Activated CD4-positive, alpha-beta T cell treated with anti-CD3 and anti-CD28 coated beads for 1 hour (primary cell): ENCODE data around the gene NOP9.
"Not testable (repeated sequence)": the region's sequence is repeated elsewhere in the genome, so short reads cannot be mapped to it uniquely, and the experiment has no call there.

Experiments used
- DNase-seq: peaks from one replicate; pipeline ENCODE4 v3.0.0-alpha.2; 2020

Gene NOP9

DNA sequence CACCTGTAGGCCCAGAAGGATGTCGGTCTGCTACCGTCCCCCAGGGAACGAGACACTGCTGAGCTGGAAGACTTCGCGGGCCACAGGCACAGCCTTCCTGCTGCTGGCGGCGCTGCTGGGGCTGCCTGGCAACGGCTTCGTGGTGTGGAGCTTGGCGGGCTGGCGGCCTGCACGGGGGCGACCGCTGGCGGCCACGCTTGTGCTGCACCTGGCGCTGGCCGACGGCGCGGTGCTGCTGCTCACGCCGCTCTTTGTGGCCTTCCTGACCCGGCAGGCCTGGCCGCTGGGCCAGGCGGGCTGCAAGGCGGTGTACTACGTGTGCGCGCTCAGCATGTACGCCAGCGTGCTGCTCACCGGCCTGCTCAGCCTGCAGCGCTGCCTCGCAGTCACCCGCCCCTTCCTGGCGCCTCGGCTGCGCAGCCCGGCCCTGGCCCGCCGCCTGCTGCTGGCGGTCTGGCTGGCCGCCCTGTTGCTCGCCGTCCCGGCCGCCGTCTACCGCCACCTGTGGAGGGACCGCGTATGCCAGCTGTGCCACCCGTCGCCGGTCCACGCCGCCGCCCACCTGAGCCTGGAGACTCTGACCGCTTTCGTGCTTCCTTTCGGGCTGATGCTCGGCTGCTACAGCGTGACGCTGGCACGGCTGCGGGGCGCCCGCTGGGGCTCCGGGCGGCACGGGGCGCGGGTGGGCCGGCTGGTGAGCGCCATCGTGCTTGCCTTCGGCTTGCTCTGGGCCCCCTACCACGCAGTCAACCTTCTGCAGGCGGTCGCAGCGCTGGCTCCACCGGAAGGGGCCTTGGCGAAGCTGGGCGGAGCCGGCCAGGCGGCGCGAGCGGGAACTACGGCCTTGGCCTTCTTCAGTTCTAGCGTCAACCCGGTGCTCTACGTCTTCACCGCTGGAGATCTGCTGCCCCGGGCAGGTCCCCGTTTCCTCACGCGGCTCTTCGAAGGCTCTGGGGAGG is 11.3 kb downstream of the NOP9 start, which contains the start of gene LTB4R:
TSS of gene LTB4R (plus strand) at position 857 of the 959 bp plus-strand sequence. CDS start 4,150 bp downstream, outside the sequence.
- DNase-seq = peak; percentile 52

DNA sequence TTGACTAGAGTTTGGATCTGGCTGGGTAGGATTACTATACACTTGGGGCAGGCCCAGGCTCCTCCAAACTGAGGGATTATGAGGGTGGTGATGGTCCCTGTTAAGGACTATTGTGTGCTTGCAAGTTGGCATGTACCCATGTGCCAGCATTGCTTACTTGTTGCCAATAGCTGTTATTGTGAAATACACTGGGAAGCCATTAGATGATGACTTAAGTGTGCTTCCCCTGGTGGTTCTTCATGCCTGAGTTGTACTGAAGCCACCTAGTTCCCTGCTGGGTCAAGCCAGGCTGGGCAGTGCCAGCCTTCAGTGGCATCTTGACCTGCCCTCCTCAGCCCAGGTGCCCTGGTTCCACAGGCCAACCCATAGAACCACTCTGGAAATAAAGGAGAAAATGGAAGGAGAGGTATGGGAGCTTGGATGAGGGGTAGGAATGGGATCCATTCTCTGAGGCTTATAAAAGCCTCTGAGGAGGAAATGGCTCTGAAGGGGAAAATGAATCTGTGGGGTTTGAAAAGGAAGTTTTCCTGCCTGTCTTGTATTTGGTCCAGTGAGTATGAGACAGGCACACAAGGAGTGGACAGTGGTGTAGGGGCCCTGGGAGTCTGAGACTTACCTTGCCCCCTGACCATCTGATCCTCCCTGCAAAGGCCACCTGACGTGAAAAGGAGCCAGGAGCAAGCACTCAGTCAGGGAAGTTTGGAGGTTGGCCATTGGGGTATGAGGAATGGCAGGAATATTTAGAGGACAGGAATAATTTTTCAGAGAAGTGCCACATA is 12.4 kb downstream of the NOP9 start:
- no peak for DNase-seq

DNA sequence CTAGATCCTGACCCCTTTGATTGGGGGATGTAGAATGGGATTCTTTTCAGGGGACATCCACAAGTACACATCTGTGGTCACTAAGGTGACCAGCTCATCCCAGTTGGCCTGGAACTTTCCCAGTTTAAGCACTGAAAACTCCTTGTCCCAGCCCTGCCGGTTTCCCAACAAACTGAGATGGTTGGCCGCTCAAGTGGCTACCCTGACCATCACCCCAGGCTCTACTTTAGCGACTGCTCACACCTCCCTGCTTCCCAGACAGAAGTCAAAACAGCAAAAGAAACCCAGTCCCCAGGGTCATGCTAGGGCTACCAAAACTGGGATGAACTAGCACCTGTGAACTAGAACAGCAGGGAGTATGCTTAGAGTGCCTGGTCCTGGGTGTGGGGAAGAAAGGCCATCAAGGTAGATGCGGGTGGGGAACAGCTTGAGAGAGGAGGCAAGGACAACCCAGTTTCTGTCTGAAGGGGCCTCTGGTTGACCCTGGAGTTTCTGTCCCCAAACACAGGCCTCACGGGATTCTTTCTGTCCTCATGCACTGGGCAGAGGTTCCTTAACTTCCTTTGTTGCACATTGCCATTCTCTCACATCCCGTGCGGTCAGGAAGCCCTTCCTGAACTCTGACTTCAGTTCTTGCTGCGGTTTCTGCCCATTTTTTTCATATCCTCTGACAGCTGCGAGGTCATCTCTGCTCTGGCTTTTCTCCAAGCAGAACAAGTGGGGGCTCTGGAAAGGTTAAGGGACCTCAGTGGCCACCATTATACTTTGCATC is 13.3 kb downstream of the NOP9 start:
- no peak for DNase-seq

DNA sequence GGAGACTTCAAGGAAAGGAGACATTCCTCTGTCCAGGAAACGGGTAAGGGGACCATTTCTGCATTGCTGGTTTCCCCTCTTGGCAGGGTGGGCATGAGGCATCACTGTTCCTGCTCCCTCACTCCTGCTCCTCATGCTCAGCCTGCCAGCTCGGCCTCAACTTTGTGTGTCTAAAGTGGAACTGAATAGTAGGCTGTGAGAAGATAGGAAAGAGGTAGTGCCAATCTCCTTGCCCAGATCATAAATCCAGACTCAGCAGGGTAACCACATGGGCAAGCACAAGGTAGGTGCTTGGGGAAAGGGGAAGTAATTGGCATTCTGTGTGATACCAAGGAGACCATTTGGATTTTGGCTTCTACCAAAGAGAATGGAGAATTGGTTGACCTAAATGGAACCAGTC is 14.3 kb downstream of the NOP9 start:
- no peak for DNase-seq

DNA sequence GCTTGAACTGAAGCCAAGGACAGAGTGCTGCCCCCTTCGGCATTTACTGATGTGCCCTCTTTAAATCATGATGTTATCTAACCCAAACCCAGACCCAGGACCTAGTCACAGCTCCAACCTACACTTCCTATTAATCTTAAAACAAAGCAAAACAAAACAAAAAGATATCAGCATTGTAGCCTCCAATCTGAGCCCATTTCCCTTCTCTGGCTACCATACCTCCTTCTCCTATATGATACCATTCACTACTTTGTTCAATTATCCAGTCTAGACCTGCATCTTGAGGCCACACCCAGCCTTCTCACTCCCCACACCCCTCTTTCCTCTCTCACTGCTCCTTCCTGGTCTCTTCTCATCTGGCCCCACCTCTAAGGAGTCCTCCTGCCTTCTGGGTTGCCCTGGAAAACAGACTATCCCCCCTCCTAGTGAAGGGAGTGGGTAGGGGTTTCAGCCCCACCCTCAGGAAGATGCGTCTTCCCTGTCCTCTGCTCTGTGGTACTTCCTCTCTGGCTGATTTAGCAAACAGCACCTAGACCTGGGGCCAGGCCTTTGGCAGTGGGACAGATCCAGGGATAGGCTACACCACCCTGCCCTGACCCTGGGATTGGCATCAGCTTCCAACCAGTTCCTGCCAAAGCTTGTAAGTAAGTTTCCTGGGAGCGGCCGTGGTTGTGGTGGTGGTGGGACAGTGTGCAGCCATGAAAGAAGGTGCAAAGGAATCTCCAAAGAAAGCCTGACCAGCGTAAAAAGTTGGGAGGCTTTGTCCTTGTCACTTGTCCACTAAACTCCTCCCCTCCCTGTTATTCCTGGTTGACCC is 14.9 kb downstream of the NOP9 start:
- DNase-seq = no peak

DNA sequence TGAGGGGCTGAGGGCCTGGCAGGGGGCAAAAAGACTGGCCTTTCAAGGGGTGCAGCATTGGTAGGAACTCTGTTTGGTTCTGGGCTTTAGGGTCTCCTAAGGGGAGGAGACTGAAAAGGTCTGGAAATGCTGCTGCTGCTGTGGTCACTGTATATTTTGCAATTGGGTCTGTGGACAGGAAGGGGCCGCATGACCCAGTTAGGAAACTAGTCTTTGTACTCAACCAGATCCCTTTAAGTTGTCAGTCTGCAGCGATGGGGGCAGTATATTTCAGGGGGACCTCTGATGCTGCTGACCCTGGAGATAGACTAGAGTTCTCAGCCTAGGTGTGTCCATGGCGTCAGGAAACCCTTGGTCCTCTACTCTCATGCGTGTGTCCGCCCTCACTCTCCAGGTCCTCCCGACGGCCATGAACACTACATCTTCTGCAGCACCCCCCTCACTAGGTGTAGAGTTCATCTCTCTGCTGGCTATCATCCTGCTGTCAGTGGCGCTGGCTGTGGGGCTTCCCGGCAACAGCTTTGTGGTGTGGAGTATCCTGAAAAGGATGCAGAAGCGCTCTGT is 15.7 kb downstream of the NOP9 start:
- DNase-seq = no peak

DNA sequence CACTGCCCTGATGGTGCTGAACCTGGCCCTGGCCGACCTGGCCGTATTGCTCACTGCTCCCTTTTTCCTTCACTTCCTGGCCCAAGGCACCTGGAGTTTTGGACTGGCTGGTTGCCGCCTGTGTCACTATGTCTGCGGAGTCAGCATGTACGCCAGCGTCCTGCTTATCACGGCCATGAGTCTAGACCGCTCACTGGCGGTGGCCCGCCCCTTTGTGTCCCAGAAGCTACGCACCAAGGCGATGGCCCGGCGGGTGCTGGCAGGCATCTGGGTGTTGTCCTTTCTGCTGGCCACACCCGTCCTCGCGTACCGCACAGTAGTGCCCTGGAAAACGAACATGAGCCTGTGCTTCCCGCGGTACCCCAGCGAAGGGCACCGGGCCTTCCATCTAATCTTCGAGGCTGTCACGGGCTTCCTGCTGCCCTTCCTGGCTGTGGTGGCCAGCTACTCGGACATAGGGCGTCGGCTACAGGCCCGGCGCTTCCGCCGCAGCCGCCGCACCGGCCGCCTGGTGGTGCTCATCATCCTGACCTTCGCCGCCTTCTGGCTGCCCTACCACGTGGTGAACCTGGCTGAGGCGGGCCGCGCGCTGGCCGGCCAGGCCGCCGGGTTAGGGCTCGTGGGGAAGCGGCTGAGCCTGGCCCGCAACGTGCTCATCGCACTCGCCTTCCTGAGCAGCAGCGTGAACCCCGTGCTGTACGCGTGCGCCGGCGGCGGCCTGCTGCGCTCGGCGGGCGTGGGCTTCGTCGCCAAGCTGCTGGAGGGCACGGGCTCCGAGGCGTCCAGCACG is 16.4 kb downstream of the NOP9 start:
- no peak for DNase-seq

DNA sequence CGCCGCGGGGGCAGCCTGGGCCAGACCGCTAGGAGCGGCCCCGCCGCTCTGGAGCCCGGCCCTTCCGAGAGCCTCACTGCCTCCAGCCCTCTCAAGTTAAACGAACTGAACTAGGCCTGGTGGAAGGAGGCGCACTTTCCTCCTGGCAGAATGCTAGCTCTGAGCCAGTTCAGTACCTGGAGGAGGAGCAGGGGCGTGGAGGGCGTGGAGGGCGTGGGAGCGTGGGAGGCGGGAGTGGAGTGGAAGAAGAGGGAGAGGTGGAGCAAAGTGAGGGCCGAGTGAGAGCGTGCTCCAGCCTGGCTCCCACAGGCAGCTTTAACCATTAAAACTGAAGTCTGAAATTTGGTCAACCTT is 16.9 kb downstream of the NOP9 start:
- no peak for DNase-seq

DNA sequence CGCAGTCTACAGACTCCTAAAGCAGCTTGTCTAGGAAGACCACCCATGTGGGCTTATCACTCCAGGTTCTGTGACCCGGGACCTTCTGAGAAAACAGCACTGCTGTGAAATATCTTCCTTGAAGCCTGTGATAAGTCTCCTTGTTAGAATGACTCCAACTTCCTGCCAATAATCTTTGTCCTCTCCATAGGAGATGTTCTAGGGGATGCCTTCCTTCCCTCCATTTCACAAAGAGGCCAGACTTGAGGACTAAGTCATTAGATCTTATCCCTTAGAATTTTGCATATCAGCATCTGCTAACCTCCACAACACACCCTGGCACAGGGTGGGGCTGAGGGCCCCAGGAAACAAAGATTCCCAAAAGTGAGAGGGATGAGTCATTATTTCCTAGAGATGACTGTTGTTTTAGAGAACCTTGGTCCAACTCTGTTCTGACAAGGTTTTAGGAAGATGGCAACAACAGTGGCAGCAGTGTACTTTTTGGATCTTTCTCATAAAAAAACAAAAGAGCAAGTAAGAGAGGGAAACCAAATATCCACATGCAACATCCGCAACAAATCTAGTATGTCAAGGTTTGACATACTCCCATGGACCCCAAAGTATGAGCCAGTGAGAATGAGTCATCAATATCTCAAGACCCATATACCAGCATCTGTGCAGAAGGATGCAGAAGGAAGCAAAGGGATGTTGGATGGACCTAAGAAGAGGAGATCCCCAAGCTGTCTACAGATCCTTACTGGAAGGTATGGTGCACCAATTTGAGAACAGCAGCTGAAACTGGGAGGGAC is 17.7 kb downstream of the NOP9 start:
- DNase-seq = no peak

DNA sequence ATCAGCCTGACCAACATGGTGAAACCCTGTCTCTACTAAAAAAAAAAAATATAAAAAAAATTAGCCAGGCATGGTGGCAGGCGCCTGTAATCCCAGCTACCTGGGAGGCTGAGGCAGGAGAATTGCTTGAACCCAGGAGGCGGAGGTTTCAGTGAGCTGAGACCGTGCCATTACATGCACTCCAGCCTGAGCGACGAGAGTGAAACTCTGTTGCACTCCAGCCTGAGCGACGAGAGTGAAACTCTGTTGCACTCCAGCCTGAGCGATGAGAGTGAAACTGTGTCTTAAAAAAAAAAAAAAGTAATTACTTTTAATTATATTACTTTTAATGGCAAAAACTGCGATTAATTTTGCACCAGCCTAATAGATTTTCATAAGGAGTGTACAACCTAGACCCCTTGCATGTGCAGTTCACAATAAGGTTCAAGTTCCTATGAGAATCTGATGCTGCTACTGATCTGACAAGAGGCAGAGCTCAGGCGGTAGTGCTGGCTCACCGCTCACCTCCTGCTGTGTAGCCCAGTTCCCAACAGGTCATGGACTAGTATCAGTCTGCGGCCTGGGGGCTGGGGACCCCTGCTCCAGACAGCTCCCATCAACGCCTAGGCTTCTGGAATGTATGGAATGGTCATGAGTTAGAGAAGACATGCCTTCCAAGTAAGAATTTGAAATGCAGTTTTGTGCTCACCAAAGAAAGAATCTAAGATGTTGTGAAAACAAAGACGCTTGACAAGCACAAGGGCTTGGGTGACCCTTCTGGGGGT is 21.7 kb downstream of the NOP9 start:
- no peak for DNase-seq

DNA sequence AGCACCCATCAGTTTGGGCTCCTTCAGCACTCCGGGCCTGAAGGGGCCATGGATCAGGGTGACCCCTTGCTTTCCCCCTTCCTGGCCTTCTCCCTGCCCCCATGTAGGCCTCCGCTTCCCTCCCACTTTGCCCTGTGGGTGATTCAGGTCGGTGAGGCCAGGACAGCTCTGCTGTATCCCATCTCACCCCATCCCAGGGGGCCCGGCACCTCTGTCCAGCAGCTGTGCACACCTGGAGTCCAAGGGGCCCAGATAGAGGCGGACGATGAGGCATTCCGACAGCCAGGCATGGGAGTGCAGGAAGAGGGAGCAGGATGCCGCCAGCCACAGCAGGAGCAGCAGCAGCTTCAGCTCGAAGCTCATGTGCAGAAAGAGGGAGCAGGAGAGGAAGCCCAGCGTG is 23.0 kb downstream of the NOP9 start:
- no peak for DNase-seq

DNA sequence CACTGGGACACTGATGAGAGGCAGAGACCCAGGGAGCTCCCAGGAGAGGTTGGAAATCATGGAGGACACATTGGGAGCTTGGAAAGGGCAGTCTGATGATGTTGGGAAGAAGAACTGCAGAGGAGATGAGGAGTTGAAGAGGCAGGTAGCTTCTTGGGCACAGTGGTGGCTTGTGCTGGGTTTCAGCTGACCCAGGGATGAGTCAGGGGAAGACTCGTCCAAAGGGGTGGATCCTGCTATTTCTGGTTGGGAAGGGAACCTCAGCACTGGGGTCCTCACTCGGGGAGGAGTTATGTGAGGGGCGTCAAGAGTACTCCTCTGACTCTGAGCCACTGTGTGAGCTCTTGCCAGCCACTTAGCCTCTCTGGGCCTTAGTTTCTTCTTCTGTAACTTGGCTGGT is 23.7 kb downstream of the NOP9 start:
- no peak for DNase-seq

DNA sequence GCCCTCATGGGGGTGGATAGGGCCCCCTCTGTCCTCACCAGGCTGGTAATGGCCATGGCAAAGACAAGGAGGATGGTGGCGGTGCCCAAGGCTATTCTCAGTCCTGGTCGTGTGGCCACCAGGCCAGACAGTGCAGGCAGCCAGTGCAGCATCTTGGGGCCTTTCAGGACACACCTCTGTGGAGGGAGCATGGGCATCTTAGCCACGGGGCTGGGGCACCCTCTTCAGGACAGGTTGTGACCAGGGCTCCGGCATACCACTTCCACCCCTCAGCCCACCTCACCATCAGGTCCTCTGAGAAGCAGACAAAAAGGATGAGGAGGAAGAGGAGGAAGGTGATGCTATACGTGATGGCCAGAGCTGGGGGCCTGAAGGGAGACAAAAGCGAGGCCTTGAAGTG is 24.4 kb downstream of the NOP9 start:
- no peak for DNase-seq

DNA sequence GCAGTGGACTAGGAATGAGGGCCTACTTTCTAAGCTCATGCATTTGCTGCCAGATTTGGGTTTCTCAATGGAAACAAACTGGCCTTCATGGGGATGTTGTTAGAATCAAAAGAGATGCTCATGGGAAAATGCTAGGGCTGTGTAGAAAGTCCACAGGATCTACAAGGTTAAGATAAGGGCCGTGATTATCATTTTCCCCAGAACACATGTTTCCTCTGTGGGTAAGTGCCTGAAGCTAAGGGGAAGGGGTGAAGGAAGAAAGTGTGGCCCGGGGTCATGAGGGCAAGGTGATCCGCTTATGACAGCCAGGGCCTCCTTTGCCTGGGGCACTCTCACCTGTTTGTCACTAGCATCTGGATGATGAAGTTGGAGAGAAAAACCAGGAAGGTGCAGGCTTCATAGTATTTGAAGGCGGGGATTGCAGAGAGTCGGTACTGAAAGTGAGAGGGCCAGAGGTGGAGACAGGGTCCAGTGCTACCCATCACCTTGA is 25.4 kb downstream of the NOP9 start:
- no peak for DNase-seq

DNA sequence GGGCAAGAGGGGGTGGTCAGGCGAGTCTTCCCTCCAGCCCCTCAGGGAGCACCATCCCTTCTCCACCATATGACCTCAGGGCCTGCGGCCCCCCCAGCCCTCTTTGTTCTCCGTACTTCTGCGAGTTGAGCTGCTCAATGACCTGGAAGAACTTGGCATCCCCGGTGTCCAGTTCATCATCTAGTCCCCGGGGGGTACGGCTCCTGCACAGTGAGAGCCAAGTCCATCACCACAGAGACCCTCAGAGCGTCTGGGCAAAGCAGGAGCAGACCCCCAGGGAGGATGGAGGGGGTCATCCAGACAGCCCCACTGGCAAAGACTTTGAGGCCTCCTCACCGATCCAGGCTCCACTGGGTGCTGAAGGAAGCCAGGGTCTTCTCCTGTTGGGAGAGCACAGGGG is 26.3 kb downstream of the NOP9 start:
- no peak for DNase-seq

DNA sequence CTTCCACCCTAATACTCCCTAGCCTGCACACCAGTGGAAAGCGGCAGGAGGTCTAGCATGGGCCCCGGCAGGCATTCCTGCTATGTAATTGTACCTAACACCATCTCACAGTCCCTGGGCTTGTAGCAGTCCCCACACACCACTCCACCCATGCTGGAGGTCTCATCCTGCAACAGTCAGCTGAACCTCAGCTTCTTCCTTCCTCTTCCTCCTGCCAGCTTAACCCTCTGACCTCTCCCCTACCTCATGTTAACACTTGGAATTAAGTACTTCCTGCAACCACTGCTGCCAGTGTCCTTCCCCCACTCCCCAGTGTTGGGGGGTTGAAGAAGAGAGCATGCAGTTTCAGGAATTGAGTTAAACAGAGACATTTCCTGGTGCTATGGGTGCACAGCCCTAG is 27.7 kb downstream of the NOP9 start:
- no peak for DNase-seq

DNA sequence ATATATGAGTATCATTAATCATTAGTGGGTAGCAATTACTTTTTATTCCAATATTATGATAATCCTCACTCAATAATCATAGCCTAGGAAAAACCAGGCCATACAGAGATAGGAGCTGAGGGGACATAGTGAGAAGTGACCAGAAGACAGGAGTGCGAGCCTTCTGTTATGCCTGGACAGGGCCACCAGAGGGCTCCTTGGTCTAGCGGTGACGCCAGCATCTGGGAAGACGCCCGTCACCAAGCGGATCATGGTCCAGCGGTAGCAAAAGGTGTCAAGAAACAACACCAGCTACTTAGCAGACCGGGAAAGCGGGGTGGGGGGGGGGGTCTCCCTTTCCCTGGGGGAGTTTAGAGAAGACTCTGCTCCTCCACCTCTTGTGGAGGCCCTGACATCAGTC is 28.3 kb downstream of the NOP9 start:
- not testable (repeated sequence) for DNase-seq

DNA sequence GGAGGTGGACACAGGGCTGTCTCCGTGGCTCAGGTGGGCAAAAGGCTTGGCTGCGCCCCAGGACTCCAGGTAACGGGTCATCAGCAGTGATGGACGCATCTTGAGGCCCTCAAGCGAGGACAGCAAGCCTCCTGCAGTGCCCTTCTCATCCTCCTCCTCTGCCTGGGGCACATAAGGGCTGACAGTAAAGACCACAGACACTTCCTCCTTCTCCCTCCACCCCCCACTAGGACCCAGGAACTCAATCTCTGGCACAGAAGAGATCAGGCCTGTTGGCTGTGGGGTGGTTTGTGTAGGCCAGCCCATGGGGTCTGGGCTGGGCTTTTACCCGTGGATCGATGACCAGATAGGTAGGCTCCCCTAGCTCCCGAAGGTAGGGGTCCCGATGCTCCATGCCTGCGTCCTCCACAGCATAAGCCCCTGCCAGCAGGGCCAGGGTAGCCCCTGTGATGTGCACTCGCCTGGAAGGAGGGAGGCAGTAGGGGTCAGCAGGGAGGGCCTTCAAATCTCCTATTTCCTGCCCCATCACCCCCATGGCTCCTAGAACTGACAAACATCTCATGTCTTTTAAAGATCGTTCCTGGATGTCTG is 29.5 kb downstream of the NOP9 start:
- no peak for DNase-seq

DNA sequence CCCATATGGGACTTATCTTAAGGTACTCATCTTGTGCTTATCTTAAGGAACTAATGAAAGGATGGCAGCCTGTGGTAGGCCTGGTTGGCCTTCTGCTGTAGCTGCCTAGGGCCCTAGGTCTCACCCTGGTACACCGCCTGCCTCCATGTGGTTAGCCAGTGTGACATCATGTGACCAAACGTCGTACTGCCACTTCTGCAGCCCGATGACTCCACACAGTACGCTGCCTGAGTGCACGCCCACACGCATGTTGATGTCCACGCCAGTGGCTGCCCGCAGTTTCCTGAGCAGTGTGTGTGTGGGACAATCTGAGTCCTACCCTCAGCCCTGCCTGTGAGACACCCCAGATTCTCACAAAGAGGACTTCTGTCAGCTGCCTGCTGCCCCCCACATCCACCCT is 30.1 kb downstream of the NOP9 start:
- peak; percentile 26 for DNase-seq
